ENCODE measurements around the gene NRDC. TPM values are rescaled to one million over a fixed set of nuclear protein-coding genes. Genes with fewer than 3 reads are reported as not detected.

The NRDC gene
- total and polyA plus RNA-seq, 2 of the 8 experiments (the other 6 are each of a cell fraction or from before 2014, with no cell fraction given): 70.2 to 182 TPM

GRCh38 chr1:51922040-51922439, 43.5 kb upstream of the NRDC start (continued):
- TF ChIP-seq ATF2 (IDR thresholded peaks at IDR 0.05; ENCODE audit: low read length) (no peak), ATF3 (IDR thresholded peaks at IDR 0.05; ENCODE audit: insufficient read depth, low read depth, low read length) (no peak), E2F6 (IDR thresholded peaks at IDR 0.05) (no peak), JUND (IDR thresholded peaks at IDR 0.05; ENCODE audit: low read length) (no peak), SIN3A (conservative IDR thresholded peaks at IDR 0.05 in 1 of 2, IDR thresholded peaks at IDR 0.05 in 1 of 2; ENCODE audit: low read depth in 1 of 2, low read length in 2 of 2) (no peak)

Measured in H1 (cell line).